Thyroid gland (tissue), 4 donors: ENCODE data around the gene FTCD. TPM values are rescaled to one million over a fixed set of nuclear protein-coding genes. Genes with fewer than 3 reads are reported as not detected.
"Not testable (repeated sequence)": the region's sequence is repeated elsewhere in the genome, so short reads cannot be mapped to it uniquely, and the experiment has no call there.

Experiments used
- DNase-seq, 2 donors: peaks; one replicate each; pipeline ENCODE4 v3.0.0-alpha.2; 2019
- H3K27ac ChIP-seq, 3 donors: fragments of 200-600 bp; sonication (generic); 1 replicate in 2 of 3; 2 replicates in 1 of 3; pipeline ENCODE4 v1.5.1; 2016 to 2019; ENCODE audit warnings: mild to moderate bottlenecking in 1 of 3, moderate library complexity in 1 of 3
- H3K27me3 ChIP-seq: fragments of 200-600 bp; sonication (generic); one replicate; pipeline ENCODE4 v1.5.1; 2019
- H3K36me3 ChIP-seq, 2 donors: fragments of 200-600 bp; sonication (generic); one replicate each; pipeline ENCODE4 v1.5.1; 2016 to 2019
- H3K4me1 ChIP-seq, 2 donors: fragments of 200-600 bp; sonication (generic); one replicate each; pipeline ENCODE4 v1.5.1; 2017 to 2019
- H3K4me3 ChIP-seq, 3 donors: fragments of 200-600 bp; sonication (generic); replicated peaks in 1 of 3; 1 replicate in 2 of 3; 2 replicates in 1 of 3; pipeline ENCODE4 v1.5.1; 2016; ENCODE audit warnings: mild to moderate bottlenecking in 1 of 3
- H3K9me3 ChIP-seq: fragments of 200-600 bp; sonication (generic); one replicate; pipeline ENCODE4 v1.5.1; 2017
- CTCF ChIP-seq, 6 experiments: fragments of 200-600 bp in 3 of 6; fragments of 450-650 bp in 3 of 6; sonication (generic) in 3 of 6; IDR thresholded peaks; one replicate each; pipeline ENCODE4 v1.5.1; 2016 to 2019; ENCODE audit warnings: antibody characterized with exemption in 6 of 6, mild to moderate bottlenecking in 2 of 6, inconsistent platforms in 1 of 6, moderate library complexity in 1 of 6
- POLR2A ChIP-seq, 2 donors: fragments of 450-650 bp; IDR thresholded peaks; one replicate each; pipeline ENCODE4 v1.6.1; 2017; ENCODE audit warnings: antibody characterized with exemption in 2 of 2, mild to moderate bottlenecking in 2 of 2, moderate library complexity in 1 of 2
- WGBS, 2 donors: methylation state at CpG; one replicate each; pipeline ENCODE4 v1.1.5; 2017; 5-methylcytosine and 5-hydroxymethylcytosine counted together
- intact Hi-C: fragments of 100-400 bp; cut with DNase I; formaldehyde crosslinking; loops from one replicate; pipeline ENCODE4 v1.15.1; 2023
- total RNA-seq, 4 donors: library from RNA; depleted of rRNA; stranded (reverse); fragments of >200 nt; gene quantifications; one replicate each; pipeline ENCODE4 v1.2.3, GENCODE V29; 2016

The FTCD gene
- total RNA-seq, 4 donors from 2014 or later: 0.78 to 1.2 (median 0.94) TPM; not detected in 1

DNA sequence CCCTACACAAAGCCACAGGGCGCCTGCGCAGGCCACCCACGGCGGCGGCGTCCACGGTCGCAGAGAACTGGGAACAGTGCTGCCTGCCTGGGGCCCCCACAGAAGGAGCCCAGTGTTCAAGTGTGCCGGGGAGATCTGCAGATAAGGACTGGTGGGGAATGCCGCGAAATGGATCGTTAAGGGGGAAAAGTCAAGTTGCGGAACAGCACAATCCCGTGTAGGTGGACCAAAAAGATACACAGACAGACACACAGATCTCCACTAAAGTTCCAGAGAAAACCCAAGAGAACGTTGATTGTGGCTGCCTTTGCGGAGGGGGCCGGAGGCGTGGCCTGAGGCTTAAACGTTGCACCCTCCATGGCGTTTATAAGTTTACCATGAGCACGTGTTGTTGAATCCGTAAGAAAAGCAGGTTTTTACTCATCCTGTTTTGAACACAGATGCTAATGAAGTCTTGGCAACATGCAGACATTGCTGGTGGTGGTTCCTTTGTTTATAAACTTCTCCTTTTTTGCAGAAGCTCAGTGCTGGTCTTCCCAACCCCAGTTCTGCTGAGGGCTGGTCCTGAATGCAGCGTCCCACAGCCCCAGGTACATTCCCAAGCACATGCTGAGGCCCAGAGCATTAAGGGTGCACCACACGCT is 24.8 kb upstream of the FTCD start:
- H3K4me1 ChIP-seq: no peaks in the 10 kb centered on the region
- intact Hi-C loops: loop anchor here (10.0 kb wide), 1 partner anchor 195 kb away; the partner anchor contains the start of gene COL6A1
- H3K27me3 ChIP-seq: no peaks in the 10 kb centered on the region
- no peak overlapping the region for H3K27ac ChIP-seq
- no peaks in the 10 kb centered on the region for H3K9me3 ChIP-seq
- no peak for TF ChIP-seq CTCF (IDR thresholded peaks at IDR 0.05)
- TF ChIP-seq POLR2A (IDR thresholded peaks at IDR 0.05): no peak
- DNase-seq: no peak
- H3K4me3 ChIP-seq: no peak overlapping the region
- 65 to 72% methylated on average over 20 to 24 of the region's 24 CpGs for WGBS, 2 donors
- no peaks in the 10 kb centered on the region for H3K36me3 ChIP-seq

DNA sequence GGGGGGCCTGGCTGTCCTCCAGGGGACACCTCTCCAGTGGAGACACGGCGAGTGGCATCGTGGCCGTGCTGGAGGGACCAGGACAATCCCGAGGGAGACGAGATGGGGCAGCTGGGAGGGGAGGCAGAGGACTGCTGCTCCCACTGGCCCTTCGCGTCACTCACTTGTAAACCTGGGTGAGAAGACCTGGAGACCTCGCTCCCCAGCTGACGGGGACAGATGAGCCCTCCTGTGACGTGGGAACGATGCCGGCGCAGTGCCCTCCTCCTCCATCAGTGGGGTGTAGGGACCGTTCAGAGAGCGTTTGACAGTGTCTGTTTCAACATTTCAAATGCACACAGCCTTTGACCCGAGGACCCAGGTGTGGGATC is 24.3 kb upstream of the FTCD start:
- no peaks in the 10 kb centered on the region for H3K36me3 ChIP-seq
- no peak for TF ChIP-seq CTCF (IDR thresholded peaks at IDR 0.05)
- TF ChIP-seq POLR2A (IDR thresholded peaks at IDR 0.05): no peak
- H3K4me3 ChIP-seq: no peak overlapping the region
- no peaks in the 10 kb centered on the region for H3K9me3 ChIP-seq
- no peak overlapping the region for H3K27ac ChIP-seq
- intact Hi-C loops: loop anchor here (10.0 kb wide), 1 partner anchor 195 kb away; the partner anchor contains the start of gene COL6A1
- no peaks in the 10 kb centered on the region for H3K27me3 ChIP-seq
- no peak for DNase-seq
- no peaks in the 10 kb centered on the region for H3K4me1 ChIP-seq
- WGBS, 2 donors: 50 to 71% methylated on average over 1 to 17 of the region's 17 CpGs

DNA sequence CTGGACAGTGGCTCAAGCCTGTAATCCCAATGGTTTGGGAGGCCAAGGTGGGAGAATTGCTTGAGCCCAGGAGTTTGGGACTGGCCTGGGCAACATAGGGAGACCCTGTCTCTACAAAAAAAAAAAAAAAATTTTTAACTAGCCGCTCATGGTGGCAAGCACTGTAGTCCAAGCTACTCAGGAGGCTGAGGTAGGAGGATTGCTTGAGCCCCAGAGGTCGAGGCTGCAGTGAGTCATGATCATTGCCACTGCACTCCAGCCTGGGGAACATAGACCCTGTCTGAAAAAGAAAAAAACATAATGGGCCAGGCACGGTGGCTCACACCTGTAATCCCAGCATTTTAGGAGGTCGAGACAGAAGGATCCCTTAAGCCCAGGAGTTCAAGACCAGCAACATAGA is 23.6 kb upstream of the FTCD start:
- H3K9me3 ChIP-seq: no peaks in the 10 kb centered on the region
- no peak overlapping the region for H3K27ac ChIP-seq
- H3K4me3 ChIP-seq: no peak overlapping the region
- no peak for DNase-seq
- no peaks in the 10 kb centered on the region for H3K4me1 ChIP-seq
- intact Hi-C loops: no loop called here
- 87 to 88% methylated on average over 4 of the region's 4 CpGs for WGBS, 2 donors
- H3K36me3 ChIP-seq: no peaks in the 10 kb centered on the region
- TF ChIP-seq POLR2A (IDR thresholded peaks at IDR 0.05): no peak
- TF ChIP-seq CTCF (IDR thresholded peaks at IDR 0.05): no peak
- no peaks in the 10 kb centered on the region for H3K27me3 ChIP-seq

DNA sequence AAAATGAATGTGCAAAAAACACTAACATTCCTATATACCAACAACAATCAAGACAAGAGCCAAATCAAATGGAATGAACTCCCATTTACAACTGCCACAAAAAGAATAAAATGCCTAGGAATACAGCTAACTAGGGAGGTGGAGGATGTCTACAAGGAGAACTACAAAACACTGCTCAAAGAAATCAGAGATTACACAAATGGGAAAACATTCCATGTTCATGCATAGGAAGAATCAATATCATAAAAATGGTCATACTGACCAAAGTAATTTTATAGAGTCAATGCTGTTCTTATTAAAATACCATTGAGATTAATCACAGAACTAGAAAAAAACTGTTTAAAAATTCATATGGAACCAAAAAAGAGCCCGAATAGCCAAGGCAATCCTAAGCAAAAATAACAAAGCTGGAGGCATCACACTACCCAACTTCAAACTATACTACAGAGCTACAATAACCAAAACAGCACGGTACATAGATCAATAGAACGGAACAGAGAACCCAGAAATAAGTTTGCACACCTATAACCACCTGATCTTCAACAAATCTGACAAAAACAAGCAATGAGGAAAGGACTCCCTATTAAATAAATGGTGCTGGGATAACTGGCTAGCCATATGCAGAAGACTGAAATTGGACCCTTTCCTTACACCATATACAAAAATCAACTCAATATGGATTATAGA is 21.2 kb upstream of the FTCD start:
- H3K27me3 ChIP-seq, DNase-seq, H3K36me3 ChIP-seq, H3K9me3 ChIP-seq, H3K27ac ChIP-seq, H3K4me3 ChIP-seq, H3K4me1 ChIP-seq, intact Hi-C loops: not testable (repeated sequence)
- WGBS, 2 donors: 96 to 97% methylated on average over 3 of the region's 3 CpGs

DNA sequence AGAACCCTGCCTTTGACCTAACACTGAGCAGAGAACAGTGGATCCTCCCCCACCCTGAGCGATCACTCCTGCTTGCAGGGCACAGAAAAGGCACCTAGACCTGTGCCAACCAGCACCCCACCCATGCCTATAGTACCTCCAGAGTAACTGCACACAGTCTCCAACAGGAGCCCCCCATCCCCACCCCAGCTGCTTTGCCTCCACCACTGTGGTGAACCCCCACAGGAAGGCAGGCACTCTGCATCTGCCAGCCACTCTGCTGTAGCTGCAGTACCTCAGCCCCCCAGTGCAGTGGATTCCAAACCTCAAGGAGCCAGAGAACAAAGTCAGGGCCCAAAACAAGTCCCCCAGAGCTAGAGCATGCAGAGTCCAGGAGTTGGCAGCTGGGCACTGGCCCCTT is 18.2 kb upstream of the FTCD start:
- H3K4me1 ChIP-seq: no peaks in the 10 kb centered on the region
- H3K27ac ChIP-seq: no peak overlapping the region
- no peaks in the 10 kb centered on the region for H3K9me3 ChIP-seq
- intact Hi-C loops: no loop called here
- H3K27me3 ChIP-seq: no peaks in the 10 kb centered on the region
- no peak for TF ChIP-seq POLR2A (IDR thresholded peaks at IDR 0.05)
- TF ChIP-seq CTCF (IDR thresholded peaks at IDR 0.05): no peak
- H3K4me3 ChIP-seq: no peak overlapping the region
- no peak for DNase-seq
- 100% methylated on average over 1 of the region's 1 CpG for WGBS, 2 donors
- no peaks in the 10 kb centered on the region for H3K36me3 ChIP-seq
